ENCODE results near the gene PRKCE. TPM values are rescaled to one million over a fixed set of nuclear protein-coding genes. Genes with fewer than 3 reads are reported as not detected.

The PRKCE gene
- total and polyA plus RNA-seq, 2 experiments from 2014 or later: 0.94 to 1.2 TPM

- H3K4me1 Mint-ChIP-seq: peaks cover 3% of the 10 kb centered on the region; the same call in 2 of the 3 replicates
- H3K27ac Mint-ChIP-seq: no peak overlapping the region; the same call in 1 of the 2 replicates
- peaks cover 3% of the 10 kb centered on the region; the same call in 1 of the 2 replicates for H3K4me1 ChIP-seq (ENCODE audit: insufficient read depth)
These were observed 234.7 kb downstream of the PRKCE start for GRCh38 chr2:45886171-45886663.

More at GRCh38 chr2:45886171-45886663, 234.7 kb downstream of the PRKCE start:
- no peak overlapping the region for H2AFZ ChIP-seq
- no peaks in the 10 kb centered on the region for H3F3A ChIP-seq (replicated peaks; ENCODE audit: low read depth)
- DNase-seq (ENCODE audit: low spot score) (no peak), ATAC-seq (no peak)
- no peak overlapping the region for H3K4me3 Mint-ChIP-seq
- no peaks in the 10 kb centered on the region for H3K79me2 ChIP-seq (replicated peaks; ENCODE audit: insufficient read depth)
- TF ChIP-seq ZNF114 (CRISPR knock-in tag; IDR thresholded peaks at IDR 0.05) (no peak), STAT1 (IDR thresholded peaks at IDR 0.05; ENCODE audit: unreplicated experiment) (no peak), NANOG (IDR thresholded peaks at IDR 0.05; ENCODE audit: borderline replicate concordance) (no peak), ZNF331 (CRISPR knock-in tag; IDR thresholded peaks at IDR 0.05; ENCODE audit: low read depth) (no peak), ZNF462 (CRISPR knock-in tag; IDR thresholded peaks at IDR 0.05) (no peak), EZH2phosphoT487 (IDR thresholded peaks at IDR 0.05; ENCODE audit: unreplicated experiment) (no peak), CREB1 (CRISPR knock-in tag; IDR thresholded peaks at IDR 0.05; ENCODE audit: low read depth) (no peak), REST (IDR thresholded peaks at IDR 0.05; ENCODE audit: unreplicated experiment) (no peak), POLR2AphosphoS5 (IDR thresholded peaks at IDR 0.05; ENCODE audit: low read depth) (no peak), JUNB (IDR thresholded peaks at IDR 0.05; ENCODE audit: unreplicated experiment) (no peak), CTCF (conservative IDR thresholded peaks at IDR 0.05; ENCODE audit: low read depth in 2 of 2) (no peak)
- no peaks in the 10 kb centered on the region for H3K9me3 Mint-ChIP-seq
- no peak overlapping the region for H3K4me2 ChIP-seq
- H3K36me3 Mint-ChIP-seq (ENCODE audit: low read depth): no peaks in the 10 kb centered on the region
- peaks cover 10% of the 10 kb centered on the region for H3K9me2 ChIP-seq (ENCODE audit: insufficient read depth)
- H3K27me3 Mint-ChIP-seq (ENCODE audit: insufficient read depth, low read depth, poor library complexity): peaks cover 2% of the 10 kb centered on the region
- no peaks in the 10 kb centered on the region for H4K20me1 ChIP-seq (replicated peaks; ENCODE audit: insufficient read depth)
- H3K4me3 ChIP-seq: no peak overlapping the region
- H3K27me3 ChIP-seq (ENCODE audit: insufficient read depth): no peaks in the 10 kb centered on the region
- H3K36me3 ChIP-seq (ENCODE audit: insufficient read depth): no peaks in the 10 kb centered on the region
- no peak overlapping the region for H3K27ac ChIP-seq (ENCODE audit: low read depth)
